ENCODE measurements around the gene KXD1. TPM values are rescaled to one million over a fixed set of nuclear protein-coding genes. Genes with fewer than 3 reads are reported as not detected.

KXD1 gene
- total and polyA plus RNA-seq, 10 of the 15 experiments (the other 5 are each of a cell fraction or from before 2014, with no cell fraction given), result 27.5 to 209 (median 129) TPM

- TF ChIP-seq, protein P1, sequence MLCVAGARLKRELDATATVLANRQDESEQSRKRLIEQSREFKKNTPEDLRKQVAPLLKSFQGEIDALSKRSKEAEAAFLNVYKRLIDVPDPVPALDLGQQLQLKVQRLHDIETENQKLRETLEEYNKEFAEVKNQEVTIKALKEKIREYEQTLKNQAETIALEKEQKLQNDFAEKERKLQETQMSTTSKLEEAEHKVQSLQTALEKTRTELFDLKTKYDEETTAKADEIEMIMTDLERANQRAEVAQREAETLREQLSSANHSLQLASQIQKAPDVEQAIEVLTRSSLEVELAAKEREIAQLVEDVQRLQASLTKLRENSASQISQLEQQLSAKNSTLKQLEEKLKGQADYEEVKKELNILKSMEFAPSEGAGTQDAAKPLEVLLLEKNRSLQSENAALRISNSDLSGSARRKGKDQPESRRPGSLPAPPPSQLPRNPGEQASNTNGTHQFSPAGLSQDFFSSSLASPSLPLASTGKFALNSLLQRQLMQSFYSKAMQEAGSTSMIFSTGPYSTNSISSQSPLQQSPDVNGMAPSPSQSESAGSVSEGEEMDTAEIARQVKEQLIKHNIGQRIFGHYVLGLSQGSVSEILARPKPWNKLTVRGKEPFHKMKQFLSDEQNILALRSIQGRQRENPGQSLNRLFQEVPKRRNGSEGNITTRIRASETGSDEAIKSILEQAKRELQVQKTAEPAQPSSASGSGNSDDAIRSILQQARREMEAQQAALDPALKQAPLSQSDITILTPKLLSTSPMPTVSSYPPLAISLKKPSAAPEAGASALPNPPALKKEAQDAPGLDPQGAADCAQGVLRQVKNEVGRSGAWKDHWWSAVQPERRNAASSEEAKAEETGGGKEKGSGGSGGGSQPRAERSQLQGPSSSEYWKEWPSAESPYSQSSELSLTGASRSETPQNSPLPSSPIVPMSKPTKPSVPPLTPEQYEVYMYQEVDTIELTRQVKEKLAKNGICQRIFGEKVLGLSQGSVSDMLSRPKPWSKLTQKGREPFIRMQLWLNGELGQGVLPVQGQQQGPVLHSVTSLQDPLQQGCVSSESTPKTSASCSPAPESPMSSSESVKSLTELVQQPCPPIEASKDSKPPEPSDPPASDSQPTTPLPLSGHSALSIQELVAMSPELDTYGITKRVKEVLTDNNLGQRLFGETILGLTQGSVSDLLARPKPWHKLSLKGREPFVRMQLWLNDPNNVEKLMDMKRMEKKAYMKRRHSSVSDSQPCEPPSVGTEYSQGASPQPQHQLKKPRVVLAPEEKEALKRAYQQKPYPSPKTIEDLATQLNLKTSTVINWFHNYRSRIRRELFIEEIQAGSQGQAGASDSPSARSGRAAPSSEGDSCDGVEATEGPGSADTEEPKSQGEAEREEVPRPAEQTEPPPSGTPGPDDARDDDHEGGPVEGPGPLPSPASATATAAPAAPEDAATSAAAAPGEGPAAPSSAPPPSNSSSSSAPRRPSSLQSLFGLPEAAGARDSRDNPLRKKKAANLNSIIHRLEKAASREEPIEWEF (IDR thresholded peaks at IDR 0.05; ENCODE audit: insufficient replicate concordance, low read depth, low read length), result no peak
- TF ChIP-seq RB1 (IDR thresholded peaks at IDR 0.05; ENCODE audit: borderline replicate concordance) (peak; percentile 66; the same call in 1 of the 2 replicates), ATF7 (IDR thresholded peaks at IDR 0.05; ENCODE audit: low read depth) (no peak), MYB (IDR thresholded peaks at IDR 0.05; ENCODE audit: borderline replicate concordance, low read depth, low read length) (no peak), ESRRA (IDR thresholded peaks at IDR 0.05; ENCODE audit: low read length) (no peak), TCF7 (IDR thresholded peaks at IDR 0.05; ENCODE audit: borderline replicate concordance) (no peak), IKZF2 (IDR thresholded peaks at IDR 0.05) (no peak), E2F4 (IDR thresholded peaks at IDR 0.05; ENCODE audit: low read depth, low read length) (peak; percentile 33; the same call in 1 of the 2 replicates), SPI1 (IDR thresholded peaks at IDR 0.05; ENCODE audit: borderline replicate concordance, insufficient read depth, low read depth, low read length) (no peak), BHLHE40 (IDR thresholded peaks at IDR 0.05; ENCODE audit: borderline replicate concordance in 1 of 2, low read depth in 2 of 2, low read length in 1 of 2) (peak; percentile 46 to 80; a peak in 3 of 4 replicates)
Measured at GRCh38 chr19:18594096-18594823, 36.6 kb downstream of the KXD1 start (continued).
